ENCODE results near the gene BAZ2B. TPM values are rescaled to one million over a fixed set of nuclear protein-coding genes. Genes with fewer than 3 reads are reported as not detected.
A peak's percentile ranks its signal among the peaks of the same experiment; 100 is the strongest.

BAZ2B gene
- total RNA-seq, 1 experiment from 2014 or later = 54.9 TPM

- H3K4me3 Mint-ChIP-seq = no peak overlapping the region
- Histone ChIP-seq H3K27ac (ENCODE audit: insufficient read length, low read depth, low read length) (no peak overlapping the region), H3K23me2 (ENCODE audit: insufficient read length, low read depth, low read length, poor library complexity, severe bottlenecking) (no peaks in the 10 kb centered on the region), H3K79me2 (ENCODE audit: insufficient read depth, low read length) (no peaks in the 10 kb centered on the region; the same call in 1 of the 2 replicates), H4K8ac (replicated peaks; ENCODE audit: insufficient read length, low read depth, low read length) (no peak overlapping the region), H3K56ac (ENCODE audit: insufficient read length, low read depth, low read length) (no peak overlapping the region), H4K5ac (ENCODE audit: insufficient read length, low read depth, low read length) (no peak overlapping the region), H2BK20ac (ENCODE audit: low read depth, low read length, poor library complexity, severe bottlenecking) (no peak overlapping the region), H4K20me1 (ENCODE audit: control insufficient read depth, insufficient read depth, insufficient read length) (no peaks in the 10 kb centered on the region), H3K23ac (ENCODE audit: insufficient read length, low read depth, low read length) (no peak overlapping the region), H3K4me1 (ENCODE audit: insufficient read depth, low read length) (no peaks in the 10 kb centered on the region), H2AFZ (ENCODE audit: low read length) (no peak overlapping the region), H4K91ac (ENCODE audit: insufficient read length, low read depth, low read length) (no peak overlapping the region), H3T11ph (ENCODE audit: low read length) (no peak overlapping the region), H3K4ac (ENCODE audit: low read depth, low read length) (no peak overlapping the region), H3K18ac (ENCODE audit: insufficient read length, low read depth, low read length) (no peak overlapping the region), H2AK5ac (ENCODE audit: insufficient read length, low read length) (no peak overlapping the region), H3K4me2 (ENCODE audit: insufficient read depth, insufficient read length, low read length) (no peak overlapping the region), H3K14ac (ENCODE audit: insufficient read depth, low read length) (no peak overlapping the region), H2BK5ac (ENCODE audit: insufficient read length, low read length) (no peak overlapping the region), H3K27me3 (ENCODE audit: insufficient read depth, low read length) (no peaks in the 10 kb centered on the region), H3K79me1 (ENCODE audit: insufficient read depth, low read depth, low read length, poor library complexity, severe bottlenecking) (no peaks in the 10 kb centered on the region), H2BK12ac (ENCODE audit: insufficient read length, low read depth, low read length) (no peak overlapping the region), H2BK120ac (ENCODE audit: low read depth, low read length, poor library complexity, severe bottlenecking) (no peak overlapping the region), H3K9me3 (ENCODE audit: control insufficient read depth, low read depth, low read length) (no peaks in the 10 kb centered on the region), H2BK15ac (ENCODE audit: low read depth, low read length) (no peak overlapping the region), H3K9ac (ENCODE audit: extremely low read depth, insufficient read length, low read length) (no peak overlapping the region)
- no peaks in the 10 kb centered on the region for H3K27me3 Mint-ChIP-seq (ENCODE audit: low read depth)
- H3K9me3 Mint-ChIP-seq = no peaks in the 10 kb centered on the region
- DNase-seq = no peak
- peak overlapping the region in 2 of 3 experiments; percentile 3 to 93; a peak in 3 of 7 replicates for H3K27ac Mint-ChIP-seq
- no peak for TF ChIP-seq CTCF (conservative IDR thresholded peaks at IDR 0.05)
- WGBS (ENCODE audit: extremely low coverage, insufficient read length, low lambda C conversion rate) = no CpG with 5 or more reads among the region's 3 CpGs
- peaks cover 19 to 27% of the 10 kb centered on the region in 2 experiments for H3K4me1 Mint-ChIP-seq
- H3K36me3 Mint-ChIP-seq (ENCODE audit: insufficient read depth in 1 of 3, low read depth in 3 of 3) = 0 out of 7 replicates have a peak, but pooled peaks cover 0 to 5% (median 0%) of the 10 kb centered on the region in 3 experiments
Observed at GRCh38 chr2:159518321-159519005, 97.9 kb downstream of the BAZ2B start.

Data from H9 (cell line).